ENCODE data around the gene AUH. TPM values are rescaled to one million over a fixed set of nuclear protein-coding genes. Genes with fewer than 3 reads are reported as not detected.

The AUH gene
- polyA plus RNA-seq, 1 donor from 2014 or later, result 42.6 TPM

- no peak overlapping the region for H3K4me3 ChIP-seq (ENCODE audit: low read length)
- H3K36me3 ChIP-seq (ENCODE audit: insufficient read depth, low read length), result no peaks in the 10 kb centered on the region
- no peak overlapping the region for H3K4me2 ChIP-seq (ENCODE audit: low read length)
- no peaks in the 10 kb centered on the region for H3K27me3 ChIP-seq (ENCODE audit: insufficient read depth, low read depth, low read length)
- H4K20me1 ChIP-seq (ENCODE audit: insufficient read depth), result no peaks in the 10 kb centered on the region
- no peak overlapping the region for H3K9ac ChIP-seq (ENCODE audit: low read length)
- H3K79me2 ChIP-seq (replicated peaks; ENCODE audit: insufficient read depth, low read length), result no peaks in the 10 kb centered on the region
- no peak overlapping the region for H2AFZ ChIP-seq (ENCODE audit: low read depth, low read length)
- H3K9me2 ChIP-seq (ENCODE audit: insufficient read depth, low read length), result no peaks in the 10 kb centered on the region
- no peak for TF ChIP-seq REST (IDR thresholded peaks at IDR 0.05; ENCODE audit: borderline replicate concordance)
- TF ChIP-seq CTCF (IDR thresholded peaks at IDR 0.05; ENCODE audit: poor library complexity, severe bottlenecking), result no peak
- TF ChIP-seq EP300 (conservative IDR thresholded peaks at IDR 0.05; ENCODE audit: poor library complexity, severe bottlenecking), result no peak
- TF ChIP-seq POLR2AphosphoS5 (IDR thresholded peaks at IDR 0.05), result no peak
- no peak for TF ChIP-seq EZH2 (IDR thresholded peaks at IDR 0.05; ENCODE audit: borderline replicate concordance, insufficient read depth, low read length, poor library complexity, severe bottlenecking)
- TF ChIP-seq MXI1 (conservative IDR thresholded peaks at IDR 0.05; ENCODE audit: poor library complexity, severe bottlenecking), result no peak
- TF ChIP-seq RAD21 (conservative IDR thresholded peaks at IDR 0.05), result no peak
- no peaks in the 10 kb centered on the region for H3F3A ChIP-seq (ENCODE audit: insufficient read depth, low read length, poor library complexity, severe bottlenecking)
- no peak overlapping the region for H3K27ac ChIP-seq (ENCODE audit: low read length)
- H3K9me3 ChIP-seq (ENCODE audit: low read length), result no peaks in the 10 kb centered on the region
Observed at GRCh38 chr9:91211919-91212318, 149.8 kb downstream of the AUH start.

- H3F3A ChIP-seq (ENCODE audit: insufficient read depth, low read length, poor library complexity, severe bottlenecking), result no peaks in the 10 kb centered on the region
- no peak overlapping the region for H2AFZ ChIP-seq (ENCODE audit: low read depth, low read length)
- H3K9ac ChIP-seq (ENCODE audit: low read length), result no peak overlapping the region
- H3K79me2 ChIP-seq (replicated peaks; ENCODE audit: insufficient read depth, low read length), result no peaks in the 10 kb centered on the region
- TF ChIP-seq TAF1 (IDR thresholded peaks at IDR 0.05; ENCODE audit: low read depth), result no peak
- TF ChIP-seq EP300 (conservative IDR thresholded peaks at IDR 0.05; ENCODE audit: poor library complexity, severe bottlenecking), result no peak
- TF ChIP-seq SMC3 (conservative IDR thresholded peaks at IDR 0.05; ENCODE audit: poor library complexity), result no peak
- TF ChIP-seq RAD21 (conservative IDR thresholded peaks at IDR 0.05), result no peak
- no peak for TF ChIP-seq CTCF (IDR thresholded peaks at IDR 0.05; ENCODE audit: poor library complexity, severe bottlenecking)
- no peak for TF ChIP-seq EZH2 (IDR thresholded peaks at IDR 0.05; ENCODE audit: borderline replicate concordance, insufficient read depth, low read length, poor library complexity, severe bottlenecking)
- TF ChIP-seq MXI1 (conservative IDR thresholded peaks at IDR 0.05; ENCODE audit: poor library complexity, severe bottlenecking), result no peak
- H3K4me3 ChIP-seq (ENCODE audit: low read length), result no peak overlapping the region
- H4K20me1 ChIP-seq (ENCODE audit: insufficient read depth), result no peaks in the 10 kb centered on the region
- no peaks in the 10 kb centered on the region for H3K9me3 ChIP-seq (ENCODE audit: low read length)
- no peak overlapping the region for H3K27ac ChIP-seq (ENCODE audit: low read length)
- H3K36me3 ChIP-seq (ENCODE audit: insufficient read depth, low read length), result no peaks in the 10 kb centered on the region
- no peaks in the 10 kb centered on the region for H3K9me2 ChIP-seq (ENCODE audit: insufficient read depth, low read length)
- H3K4me2 ChIP-seq (ENCODE audit: low read length), result no peak overlapping the region
- no peaks in the 10 kb centered on the region for H3K27me3 ChIP-seq (ENCODE audit: insufficient read depth, low read depth, low read length)
Observed at GRCh38 chr9:91211414-91211813, 150.3 kb downstream of the AUH start.
